ENCODE results near the gene FLRT1. TPM values are rescaled to one million over a fixed set of nuclear protein-coding genes. Genes with fewer than 3 reads are reported as not detected.

Gene FLRT1
- total RNA-seq, 4 donors from 2014 or later = 0.06 to 0.19 (median 0.08) TPM; not detected in 1

- TF ChIP-seq CTCF (IDR thresholded peaks at IDR 0.05) (no peak), POLR2A (IDR thresholded peaks at IDR 0.05) (no peak)
- no peak overlapping the region for H3K27ac ChIP-seq
Observed at GRCh38 chr11:64068705-64069400, 33.1 kb downstream of the FLRT1 start.

GRCh38 chr11:64069401-64070313, 33.9 kb downstream of the FLRT1 start:
- no peak for DNase-seq

More at GRCh38 chr11:64068705-64069400, 33.1 kb downstream of the FLRT1 start:
- intact Hi-C loops (cut with DNase I) = no loop called here
- Histone ChIP-seq H3K4me1 (peaks cover 0 to 15% (median 0%) of the 10 kb centered on the region in 3 donors), H3K27me3 (peaks cover 0 to 3% (median 0%) of the 10 kb centered on the region in 4 donors), H3K9me3 (no peaks in the 10 kb centered on the region), H3K4me3 (no peak overlapping the region), H3K36me3 (no peaks in the 10 kb centered on the region)
- WGBS, 2 donors = 80 to 95% methylated on average over 3 to 10 of the region's 20 CpGs
- DNase-seq = no peak

GRCh38 chr11:64070314-64070681, 34.6 kb downstream of the FLRT1 start:
- DNase-seq = no peak
- Histone ChIP-seq H3K27me3 (no peaks in the 10 kb centered on the region), H3K4me1 (peaks cover 0 to 13% (median 0%) of the 10 kb centered on the region in 3 donors), H3K36me3 (no peaks in the 10 kb centered on the region), H3K27ac (no peak overlapping the region), H3K4me3 (no peak overlapping the region), H3K9me3 (no peaks in the 10 kb centered on the region)
- intact Hi-C loops (cut with DNase I) = no loop called here
- WGBS, 2 donors = 72 to 88% methylated on average over 2 to 5 of the region's 12 CpGs
- TF ChIP-seq POLR2A (IDR thresholded peaks at IDR 0.05) = no peak
- TF ChIP-seq CTCF (IDR thresholded peaks at IDR 0.05) = no peak

More at GRCh38 chr11:64069401-64070313, 33.9 kb downstream of the FLRT1 start:
- Histone ChIP-seq H3K9me3 (no peaks in the 10 kb centered on the region), H3K4me1 (peaks cover 0 to 19% (median 0%) of the 10 kb centered on the region in 3 donors), H3K36me3 (no peaks in the 10 kb centered on the region), H3K4me3 (no peak overlapping the region), H3K27ac (no peak overlapping the region), H3K27me3 (no peaks in the 10 kb centered on the region)
- intact Hi-C loops (cut with DNase I) = no loop called here
- WGBS, 2 donors = 80 to 85% methylated on average over 3 to 11 of the region's 23 CpGs
- TF ChIP-seq POLR2A (IDR thresholded peaks at IDR 0.05) (no peak), CTCF (IDR thresholded peaks at IDR 0.05) (no peak)

- no peak for TF ChIP-seq CTCF (IDR thresholded peaks at IDR 0.05)
- no peak for TF ChIP-seq POLR2A (IDR thresholded peaks at IDR 0.05)
- Histone ChIP-seq H3K27ac (no peak overlapping the region), H3K9me3 (no peaks in the 10 kb centered on the region), H3K36me3 (no peaks in the 10 kb centered on the region), H3K4me3 (no peak overlapping the region), H3K27me3 (no peaks in the 10 kb centered on the region), H3K4me1 (peaks cover 0 to 7% (median 0%) of the 10 kb centered on the region in 3 donors)
- intact Hi-C loops (cut with DNase I) = no loop called here
- no peak for DNase-seq
- WGBS, 2 donors = 84 to 87% methylated on average over 3 to 14 of the region's 20 CpGs
Observed at GRCh38 chr11:64071849-64072248, 36.1 kb downstream of the FLRT1 start.

GRCh38 chr11:64072403-64072802, 36.7 kb downstream of the FLRT1 start:
- Histone ChIP-seq H3K27ac (no peak overlapping the region), H3K9me3 (no peaks in the 10 kb centered on the region), H3K4me3 (no peak overlapping the region), H3K4me1 (peaks cover 0 to 7% (median 0%) of the 10 kb centered on the region in 3 donors), H3K27me3 (no peaks in the 10 kb centered on the region), H3K36me3 (no peaks in the 10 kb centered on the region)
- no peak for DNase-seq
- WGBS, 2 donors = 82 to 88% methylated on average over 7 to 8 of the region's 8 CpGs
- intact Hi-C loops (cut with DNase I) = no loop called here
- no peak for TF ChIP-seq CTCF (IDR thresholded peaks at IDR 0.05)
- no peak for TF ChIP-seq POLR2A (IDR thresholded peaks at IDR 0.05)
